NT2/D1 (cell line): ENCODE measurements around the gene TTLL1.

ENCODE experiments used
- SUZ12 ChIP-seq: IDR thresholded peaks from 2 replicates; pipeline ENCODE4 v1.6.1; 2011; ENCODE audit not compliant: insufficient read length, insufficient read depth; ENCODE audit errors: extremely low read depth
- YY1 ChIP-seq: IDR thresholded peaks from 2 replicates; pipeline ENCODE4 v1.6.1; 2011; ENCODE audit not compliant: insufficient read length, insufficient read depth

GRCh38 chr22:43116932-43117331 lies 27.7 kb upstream of the TTLL1 start:
- TF ChIP-seq YY1 (no peak), SUZ12 (no peak)
